Measurements from ENCODE around the gene NR4A1.
A peak's percentile ranks its signal among the peaks of the same experiment; 100 is the strongest.

Gene NR4A1

DNA sequence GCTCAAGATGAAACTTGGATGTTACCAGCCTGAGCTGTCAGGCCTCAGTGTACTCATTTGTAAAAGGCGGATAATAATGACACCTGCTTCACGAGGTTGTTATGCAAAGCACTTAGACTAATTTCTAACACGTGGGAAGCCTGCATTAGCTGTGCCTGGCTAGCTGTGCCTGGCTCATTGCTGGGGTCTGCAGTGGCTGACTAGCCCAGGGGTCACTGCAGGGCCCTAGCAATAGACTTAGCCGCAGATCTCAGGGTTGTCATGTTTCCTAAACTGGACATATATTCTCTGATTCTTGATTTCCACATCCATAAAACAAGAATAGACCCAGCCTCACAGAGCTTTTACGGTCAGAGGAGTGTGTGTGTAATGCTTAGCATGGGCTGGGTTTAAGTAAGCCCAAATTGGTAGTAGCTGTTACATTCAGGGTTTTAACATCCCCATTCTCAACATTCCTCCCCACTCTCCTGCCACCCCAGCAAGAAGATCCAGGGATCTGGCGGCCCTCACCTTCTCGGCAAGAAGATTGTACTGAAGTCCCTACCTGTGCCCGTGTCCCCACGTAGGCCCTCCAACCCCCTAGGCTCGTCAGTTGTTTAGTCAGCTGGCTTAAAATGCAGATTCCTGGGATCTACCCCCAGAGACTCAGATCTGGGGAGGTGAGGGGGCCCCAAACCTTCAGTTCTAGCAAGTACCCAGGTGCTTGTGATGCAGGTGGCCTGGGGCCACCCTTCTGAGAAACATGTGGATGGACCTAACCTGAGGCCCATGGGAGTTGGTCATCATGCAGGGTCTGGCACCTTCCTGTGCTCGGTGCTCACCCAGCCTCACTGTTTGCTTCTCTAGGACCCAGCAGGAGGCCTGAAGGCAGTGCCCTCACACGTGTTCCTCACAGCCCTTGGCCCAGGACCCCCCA lies 8.6 kb downstream of the NR4A1 start:
- DNase-seq = no peak

DNA sequence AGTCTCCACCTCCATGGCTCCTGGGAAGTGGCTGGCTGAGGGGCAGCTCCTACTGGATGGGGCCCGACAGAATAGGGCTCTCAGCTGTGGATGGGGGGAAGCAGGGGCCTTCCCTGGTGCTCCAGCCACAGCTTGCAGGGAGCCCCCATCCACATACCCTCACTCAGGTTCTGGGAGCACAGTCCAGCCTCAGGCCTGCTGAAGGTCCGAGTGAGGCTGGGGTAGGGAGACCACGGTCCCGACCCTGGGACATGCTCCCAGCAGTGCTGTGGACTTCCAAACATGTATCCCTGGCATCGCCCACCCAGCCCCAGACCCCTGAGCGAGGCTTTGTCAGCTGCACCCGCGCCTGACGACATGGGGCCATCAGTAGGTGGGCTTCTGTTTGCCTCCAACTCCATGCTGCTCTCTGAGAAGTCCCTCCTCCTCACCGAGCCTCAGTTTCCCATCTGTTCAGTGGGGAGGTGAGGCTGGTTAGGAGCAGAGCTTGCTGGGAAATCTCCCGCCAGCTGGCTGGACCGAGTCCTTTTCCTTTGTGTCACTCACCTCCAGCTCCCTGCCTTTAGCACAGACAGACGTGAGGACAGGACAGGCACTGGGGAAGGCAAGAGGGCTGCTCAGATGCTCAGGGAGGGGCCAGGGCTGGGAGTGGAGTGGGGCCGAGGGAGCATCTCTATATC lies 9.4 kb downstream of the NR4A1 start:
- no peak for DNase-seq

DNA sequence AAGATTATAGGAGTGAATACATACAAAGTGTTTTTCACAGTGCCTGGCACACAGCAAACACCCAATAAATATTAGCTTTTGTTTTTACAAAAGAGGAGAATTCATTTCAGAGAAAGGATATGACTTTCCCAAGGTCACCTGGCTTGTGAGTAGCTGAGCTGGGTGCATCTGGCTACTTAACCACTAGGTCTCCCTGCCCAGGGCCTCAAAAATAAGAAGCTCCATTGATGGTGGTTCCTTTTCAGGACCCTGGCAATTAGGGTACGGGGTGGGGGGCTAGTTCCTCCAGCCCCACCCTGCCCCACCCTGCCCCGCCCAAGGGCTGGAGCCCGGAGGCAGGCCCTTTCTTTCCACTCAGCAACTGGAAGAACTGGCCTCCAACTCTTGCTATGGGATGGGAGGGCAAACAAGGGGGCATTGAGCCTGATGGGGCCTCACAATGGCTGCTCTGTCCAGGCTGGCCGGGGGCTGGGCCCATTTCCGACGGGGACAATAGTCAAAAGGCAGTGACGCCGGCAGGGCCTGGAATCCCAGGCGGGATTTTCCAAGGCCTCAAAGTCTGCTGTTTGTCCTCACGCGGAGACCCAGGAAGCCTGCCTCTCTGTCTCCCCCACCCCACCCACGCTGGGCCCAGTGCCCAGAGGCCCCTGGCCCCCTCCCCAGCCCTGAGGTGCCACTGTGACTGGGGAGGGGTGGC lies 10.4 kb downstream of the NR4A1 start:
- no peak for DNase-seq

DNA sequence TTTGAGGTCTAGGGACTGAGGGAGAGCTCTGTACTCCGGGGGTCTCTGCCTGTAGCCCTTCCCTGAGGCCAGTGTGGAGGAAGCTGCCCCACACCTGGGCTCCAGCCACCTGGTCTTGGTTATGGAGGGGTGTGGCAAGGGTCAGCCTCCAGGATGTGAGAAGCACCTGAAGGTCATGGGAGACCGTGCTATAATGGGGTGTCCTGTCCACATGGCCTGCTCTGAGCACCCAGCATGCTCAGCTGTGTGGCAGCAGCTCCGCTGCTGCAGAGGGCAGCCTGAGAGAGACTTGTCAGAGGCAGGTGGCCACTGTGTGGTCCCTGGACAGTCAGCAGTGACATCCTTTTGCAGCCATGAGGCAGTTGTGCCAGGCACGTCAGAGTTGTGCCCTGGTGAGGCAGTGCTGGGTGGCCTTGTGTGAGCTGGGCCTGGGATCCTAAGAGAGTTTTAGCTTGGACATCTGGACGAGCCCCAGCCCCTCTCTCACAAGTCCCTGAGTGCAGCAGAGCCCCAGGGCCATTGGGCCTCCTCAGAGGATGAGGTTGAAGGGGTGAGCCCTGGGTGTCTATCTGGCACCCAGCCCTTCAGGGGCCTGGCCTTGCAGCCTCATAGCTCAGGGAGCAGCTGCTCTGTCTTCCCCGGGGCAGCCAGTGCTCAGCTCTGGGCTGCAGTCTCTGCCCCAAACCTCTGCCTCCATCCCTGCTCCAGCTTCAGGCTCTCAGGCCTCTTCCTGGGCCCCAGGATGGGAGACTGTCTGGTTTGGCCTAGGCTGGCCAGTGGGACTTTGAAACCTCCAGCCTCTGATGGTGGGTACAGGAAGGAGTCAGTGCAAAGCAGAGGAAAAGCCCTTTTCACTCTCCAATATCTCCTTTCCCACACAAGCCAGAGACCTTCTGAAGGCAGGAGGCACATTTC lies 11.2 kb downstream of the NR4A1 start:
- no peak for DNase-seq

DNA sequence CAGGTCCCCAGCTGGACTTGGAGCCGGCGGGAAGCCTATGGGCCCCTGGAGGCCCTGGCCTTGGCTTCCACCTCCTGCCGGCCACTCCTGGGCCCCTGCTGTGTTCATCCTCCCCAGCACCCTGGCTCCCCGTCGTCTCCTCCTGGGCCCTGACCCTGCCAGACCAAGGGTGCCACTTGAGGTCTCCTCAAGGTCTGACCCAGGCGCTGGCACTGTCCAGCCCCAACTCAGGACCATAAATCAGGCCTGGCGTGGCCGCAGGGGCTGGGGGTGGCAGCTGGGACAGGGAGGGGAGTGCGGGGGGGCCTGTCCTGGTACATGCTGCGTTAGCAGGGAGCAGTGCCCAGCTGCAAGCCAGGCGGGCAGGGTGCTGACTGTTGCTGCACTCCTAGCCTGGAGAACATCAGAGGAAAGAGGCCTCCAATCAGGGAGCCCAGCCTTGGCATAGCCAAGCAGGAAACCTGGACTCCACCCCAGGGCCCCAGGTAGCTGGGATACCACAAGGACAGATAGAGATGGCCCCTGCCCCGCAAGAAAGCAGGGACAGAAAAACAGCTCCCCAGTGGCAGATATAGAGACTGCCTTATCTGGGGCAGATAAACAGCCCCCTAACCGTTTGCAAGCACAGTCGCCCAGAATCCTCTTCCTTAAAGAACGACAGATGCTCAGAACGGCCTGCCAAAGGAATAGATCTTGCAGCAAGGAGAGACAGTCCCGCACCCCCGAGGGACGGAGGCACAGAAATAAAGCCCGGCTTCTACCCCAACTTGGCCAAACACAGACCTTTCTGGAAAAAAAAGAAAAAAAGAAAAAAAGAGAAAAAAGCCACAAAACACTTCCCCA lies 12.1 kb downstream of the NR4A1 start:
- DNase-seq = no peak

DNA sequence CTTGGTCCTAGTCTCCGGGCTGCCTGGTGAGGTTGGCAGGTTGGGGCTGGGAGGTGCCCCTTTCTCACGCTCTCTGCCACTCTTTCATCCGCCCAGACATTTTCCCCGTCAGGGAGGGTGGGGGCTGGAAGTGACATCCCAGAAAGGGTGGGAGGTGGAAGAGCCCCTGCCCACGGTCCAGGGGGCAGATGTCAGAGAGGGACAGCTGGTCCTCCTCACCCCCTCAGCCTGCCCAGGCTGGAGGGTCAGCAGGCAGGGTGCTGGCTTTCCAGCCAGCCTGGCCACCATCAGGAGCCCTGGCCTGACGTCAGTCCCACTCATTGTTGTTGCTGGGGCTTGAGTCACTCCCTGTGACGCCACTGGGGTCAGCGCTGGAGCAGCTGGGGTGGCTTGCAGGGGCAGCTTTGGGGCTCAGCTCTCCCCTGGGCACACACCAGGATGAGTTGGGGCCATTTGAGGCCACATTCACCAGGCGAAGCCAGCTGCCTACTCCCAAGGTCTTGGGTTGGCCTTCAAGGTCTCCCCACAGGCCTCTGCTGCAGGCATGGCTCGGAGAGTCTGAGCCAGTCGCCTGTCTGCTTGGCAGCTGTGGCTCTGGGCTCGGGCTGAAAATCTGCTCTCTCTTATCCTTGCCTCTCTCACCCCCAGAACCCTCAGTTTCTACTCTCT lies 12.9 kb downstream of the NR4A1 start:
- DNase-seq = no peak

DNA sequence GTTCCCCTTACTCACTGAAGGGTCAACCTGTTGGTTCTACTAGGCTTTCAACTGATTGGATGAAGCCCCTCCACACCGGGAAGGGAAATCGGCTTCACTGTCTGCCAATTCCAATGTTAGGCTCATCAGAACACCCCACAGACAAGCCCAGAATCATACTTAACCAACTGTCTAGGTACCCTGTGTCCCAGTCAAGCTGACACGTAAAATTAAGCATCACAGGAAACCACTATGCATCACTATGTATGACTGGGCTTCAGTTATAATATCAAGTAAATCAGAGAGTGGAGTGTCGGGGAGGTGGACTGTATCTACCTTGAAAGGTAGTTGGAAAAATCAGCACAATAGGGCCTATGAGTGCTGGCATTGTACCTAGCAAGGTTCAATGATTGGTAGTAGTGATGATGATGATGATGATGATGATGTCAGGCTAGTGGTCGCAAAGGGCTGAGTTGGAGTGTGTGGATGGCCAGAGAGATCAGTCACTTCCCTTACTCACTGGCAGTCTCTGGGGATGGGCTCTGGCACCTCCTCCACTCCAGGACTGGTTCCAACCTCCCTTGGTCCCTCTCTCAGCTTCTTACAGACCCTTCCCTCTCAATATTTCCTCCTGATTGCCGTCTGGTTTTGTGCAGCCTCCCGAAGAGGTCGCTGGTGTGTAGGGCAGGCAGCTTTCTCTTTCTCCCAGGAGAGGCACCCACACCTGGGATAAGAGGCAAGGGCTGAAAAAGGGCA lies 15.3 kb downstream of the NR4A1 start:
- no peak for DNase-seq

DNA sequence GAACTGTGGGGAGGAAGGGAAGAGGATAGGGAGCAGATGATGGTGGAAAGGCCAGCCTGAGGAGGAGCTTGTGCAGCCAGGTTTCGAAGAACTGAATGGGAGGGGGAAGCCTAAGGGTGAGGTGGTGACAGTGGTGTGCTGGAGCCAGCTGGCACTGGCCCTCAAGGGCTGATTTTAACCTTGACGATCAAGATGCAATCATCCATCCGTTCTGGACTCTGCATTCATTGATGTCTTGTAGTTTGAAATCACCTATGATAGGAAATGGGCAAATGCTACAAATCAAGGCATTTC lies 15.8 kb downstream of the NR4A1 start:
- DNase-seq = no peak

DNA sequence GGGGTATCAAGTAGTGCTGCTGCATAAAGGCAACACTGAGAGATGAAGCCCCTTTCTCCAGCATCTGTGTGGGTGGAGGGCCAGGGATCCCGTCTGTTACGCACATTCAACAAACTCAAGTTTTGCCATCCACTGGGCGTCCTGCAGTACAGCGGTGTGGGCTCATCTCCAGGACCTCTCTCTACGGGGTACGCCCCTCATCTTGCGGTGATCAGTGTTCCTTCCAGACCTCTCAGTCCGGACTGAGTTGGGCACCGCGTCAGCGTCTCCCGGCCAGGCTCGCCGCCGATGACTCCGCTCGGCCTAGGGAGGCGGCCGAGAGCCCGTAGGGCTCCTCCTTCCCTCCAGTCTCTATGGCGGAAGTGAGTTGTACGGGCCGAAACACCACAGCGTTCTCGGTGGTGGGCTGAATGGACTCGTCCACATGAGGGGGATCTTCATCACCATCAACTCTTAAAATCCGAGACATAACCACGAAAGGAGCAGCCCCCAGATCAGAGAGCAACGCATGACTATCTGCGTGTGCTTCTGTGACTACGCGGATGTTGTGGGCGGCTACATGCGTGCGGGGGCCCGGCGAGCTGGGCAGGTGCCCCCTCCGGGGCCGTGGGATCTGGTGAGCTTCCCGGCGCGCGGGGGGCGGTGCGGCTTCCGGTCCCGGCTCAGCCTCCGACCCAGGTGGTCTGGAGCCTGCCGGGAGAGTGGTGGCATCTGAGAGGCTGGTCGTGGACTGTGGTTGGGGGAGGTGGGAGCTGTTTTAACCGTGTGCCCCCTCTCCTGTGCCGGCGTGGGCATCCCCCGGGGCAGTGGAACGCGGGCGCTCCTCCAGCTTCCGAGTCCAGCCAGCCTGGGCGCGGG lies 18.3 kb downstream of the NR4A1 start, which contains the start of gene ATG101:
Gene ATG101, plus strand, starts transcription at position 652 of the 858 bp plus-strand sequence. CDS start 3,673 bp downstream, outside the sequence.
- DNase-seq = peak; percentile 65 to 74 (median 72)

DNA sequence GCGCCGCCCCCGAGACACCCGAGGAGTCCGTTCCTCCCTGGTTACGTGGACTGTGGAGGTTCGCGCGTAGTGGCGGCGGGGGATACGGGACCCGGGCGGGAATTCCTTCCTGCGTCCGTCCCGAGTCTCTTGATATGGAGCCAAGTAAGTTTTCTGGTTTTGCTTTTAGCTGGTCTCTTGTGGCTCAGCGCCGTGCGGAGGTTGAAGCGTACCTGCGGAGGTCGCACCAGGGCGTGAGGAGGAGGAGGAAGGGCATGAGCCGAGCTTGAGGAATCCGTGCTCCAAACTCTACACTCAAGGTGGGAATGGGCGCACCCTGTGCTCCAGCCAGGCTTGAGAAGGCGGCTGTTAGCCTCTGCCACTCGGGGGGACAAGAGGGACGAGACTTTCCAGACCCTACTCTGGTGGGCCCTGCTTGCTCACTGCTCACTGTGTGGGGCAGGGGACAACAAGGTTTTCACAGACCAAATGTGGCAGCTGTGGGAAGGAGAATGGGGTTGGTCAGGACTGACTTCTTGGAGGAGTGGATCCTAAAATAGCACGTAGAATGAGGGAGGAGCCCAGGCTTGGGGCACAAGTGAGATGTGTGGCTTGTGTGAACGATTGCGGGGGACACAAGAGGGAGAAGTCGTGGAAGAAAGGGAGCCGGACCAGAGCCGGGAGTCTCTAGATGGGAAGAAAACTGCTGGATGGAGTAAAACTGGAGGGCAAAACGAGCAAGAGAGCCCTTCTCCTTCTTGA lies 19.1 kb downstream of the NR4A1 start:
- no peak for DNase-seq

DNA sequence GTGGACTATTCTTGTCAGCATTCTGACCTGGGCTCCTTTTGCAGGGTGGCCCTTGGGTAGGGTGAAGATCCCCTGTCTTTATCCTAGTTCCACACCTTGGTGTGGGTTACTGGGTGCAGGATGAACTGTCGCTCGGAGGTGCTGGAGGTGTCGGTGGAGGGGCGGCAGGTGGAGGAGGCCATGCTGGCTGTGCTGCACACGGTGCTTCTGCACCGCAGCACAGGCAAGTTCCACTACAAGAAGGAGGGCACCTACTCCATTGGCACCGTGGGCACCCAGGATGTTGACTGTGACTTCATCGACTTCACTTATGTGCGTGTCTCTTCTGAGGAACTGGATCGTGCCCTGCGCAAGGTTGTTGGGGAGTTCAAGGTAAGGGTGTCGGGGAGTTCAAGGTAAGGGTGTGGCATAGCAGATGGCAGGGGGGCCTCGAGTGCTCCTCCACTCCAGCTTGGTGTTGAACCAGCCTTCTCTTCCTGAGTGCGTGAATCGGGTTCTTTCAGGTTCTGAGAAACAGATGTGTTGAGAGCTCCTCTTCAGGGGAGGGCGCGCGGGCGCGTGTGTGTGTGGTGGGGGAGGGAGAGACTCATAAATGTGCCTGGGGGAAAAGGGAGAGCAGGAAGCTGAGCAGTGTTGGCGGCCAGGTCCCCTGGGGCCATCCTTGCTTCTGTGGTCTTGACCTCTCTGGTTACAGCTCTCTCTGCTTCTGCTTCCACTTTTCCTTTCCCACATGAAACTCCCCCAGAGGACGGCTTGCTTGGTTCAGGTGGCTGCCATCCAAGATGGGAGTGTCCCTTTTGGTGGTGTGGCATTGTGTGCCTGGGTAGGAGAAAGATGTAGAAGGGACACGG lies 22.5 kb downstream of the NR4A1 start:
- no peak for DNase-seq

DNA sequence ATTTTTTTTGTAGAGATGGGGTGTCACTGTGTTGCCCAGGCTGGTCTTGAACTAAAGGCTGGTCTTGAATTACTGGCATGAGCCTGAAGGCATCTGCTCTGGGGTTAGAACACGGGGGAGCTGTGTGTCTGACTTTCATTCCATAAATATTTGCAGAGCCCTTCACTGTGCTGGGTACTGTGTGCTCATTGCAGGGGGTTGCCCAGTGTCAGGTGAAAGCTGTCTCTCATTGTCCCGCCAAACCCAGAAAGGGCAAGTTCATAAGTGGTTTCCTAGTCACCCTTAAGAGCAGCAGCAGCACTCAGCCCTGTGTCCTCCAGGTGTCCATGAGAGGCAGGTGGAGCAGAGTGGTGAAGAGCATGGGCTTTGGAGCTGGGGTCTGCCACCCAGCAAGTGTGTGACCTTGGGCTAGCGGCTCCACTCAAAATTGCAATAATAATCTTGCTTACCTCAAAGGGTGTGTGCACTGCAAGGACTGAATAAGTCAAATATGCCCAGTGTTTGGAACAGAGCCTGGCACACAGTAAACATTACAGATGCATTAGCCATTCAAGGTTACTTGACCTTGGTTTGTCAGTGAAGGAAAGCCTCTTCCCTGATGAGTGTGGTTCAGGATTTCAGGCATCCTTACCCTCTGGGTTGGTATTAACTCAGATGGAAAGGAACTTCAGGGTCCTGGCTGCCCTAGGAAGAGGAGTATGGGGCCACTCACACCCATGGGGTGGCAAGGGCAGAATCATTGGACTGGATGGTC lies 23.9 kb downstream of the NR4A1 start:
- DNase-seq = no peak

DNA sequence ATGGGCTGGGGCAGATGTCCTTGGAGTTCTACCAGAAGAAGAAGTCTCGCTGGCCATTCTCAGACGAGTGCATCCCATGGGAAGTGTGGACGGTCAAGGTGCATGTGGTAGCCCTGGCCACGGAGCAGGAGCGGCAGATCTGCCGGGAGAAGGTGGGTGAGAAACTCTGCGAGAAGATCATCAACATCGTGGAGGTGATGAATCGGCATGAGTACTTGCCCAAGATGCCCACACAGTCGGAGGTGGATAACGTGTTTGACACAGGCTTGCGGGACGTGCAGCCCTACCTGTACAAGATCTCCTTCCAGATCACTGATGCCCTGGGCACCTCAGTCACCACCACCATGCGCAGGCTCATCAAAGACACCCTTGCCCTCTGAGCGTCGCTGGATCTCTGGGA lies 25.6 kb downstream of the NR4A1 start:
- no peak for DNase-seq

DNA sequence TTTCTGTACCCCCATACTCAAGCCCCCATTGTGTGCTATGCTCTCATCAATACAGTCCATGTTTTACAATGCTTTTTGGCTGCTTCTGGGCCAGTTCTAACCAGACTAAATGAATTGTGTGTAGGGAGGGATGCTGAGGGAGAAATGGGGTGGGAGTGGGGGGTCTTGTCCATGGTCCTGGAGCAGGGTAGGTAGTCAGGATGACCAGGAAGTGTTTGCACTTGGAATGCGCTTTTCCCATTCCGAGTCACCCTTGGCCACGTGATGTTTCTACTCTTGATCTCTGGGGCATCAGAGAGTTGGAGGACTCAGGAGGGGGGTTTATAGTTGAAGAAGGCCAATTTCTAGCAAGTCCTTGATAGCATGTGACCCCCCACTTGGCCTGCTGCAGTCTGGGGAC lies 27.0 kb downstream of the NR4A1 start:
- DNase-seq = no peak

DNA sequence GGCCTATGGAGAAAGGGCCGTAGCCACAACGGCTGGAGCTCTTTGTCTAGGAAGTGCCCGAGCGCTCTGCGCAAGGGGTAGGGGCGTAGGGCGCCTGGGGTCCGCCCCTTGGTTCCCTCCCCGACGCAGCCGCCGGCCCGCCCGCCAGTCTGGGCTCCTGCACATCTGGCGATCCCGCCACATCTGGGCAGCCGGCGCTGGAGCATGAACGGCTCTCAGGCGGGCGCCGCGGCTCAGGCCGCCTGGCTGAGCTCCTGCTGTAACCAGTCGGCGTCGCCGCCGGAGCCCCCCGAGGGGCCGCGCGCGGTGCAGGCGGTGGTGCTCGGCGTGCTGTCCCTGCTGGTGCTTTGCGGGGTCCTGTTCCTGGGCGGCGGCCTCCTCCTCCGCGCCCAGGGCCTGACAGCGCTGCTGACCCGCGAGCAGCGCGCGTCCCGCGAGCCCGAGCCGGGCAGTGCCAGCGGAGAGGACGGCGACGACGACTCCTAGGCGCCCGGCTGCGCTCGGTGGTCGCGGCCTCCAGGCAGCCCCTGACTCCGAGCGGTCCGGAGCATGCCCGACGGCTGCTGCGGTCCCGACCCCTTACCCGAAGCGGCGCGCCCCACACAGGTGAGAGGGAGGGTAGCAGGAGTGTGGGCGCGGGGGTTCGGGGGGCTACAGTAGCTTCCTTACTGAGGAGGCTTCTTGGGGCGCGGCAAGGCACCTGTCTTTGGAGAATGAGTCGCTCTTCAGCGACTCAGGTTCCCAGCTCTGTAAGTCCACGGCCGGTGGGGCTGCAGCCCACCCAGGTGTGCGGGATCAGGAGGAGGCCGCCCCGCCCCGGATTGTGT lies 28.5 kb downstream of the NR4A1 start, which contains the start of gene SMIM41:
Gene SMIM41, plus strand, starts transcription at position 129 of the 827 bp plus-strand sequence. Its CDS starts 76 bp downstream, at position 205.
- DNase-seq = no peak
